ENCODE data around the gene SCAND1. TPM values are rescaled to one million over a fixed set of nuclear protein-coding genes. Genes with fewer than 3 reads are reported as not detected.

SCAND1 gene
- polyA plus RNA-seq, 1 donor from 2014 or later: 156 TPM

GRCh38 chr20:35934050-35934449, 20.3 kb downstream of the SCAND1 start:
- H3K9me2 ChIP-seq (ENCODE audit: insufficient read depth, low read length): no peaks in the 10 kb centered on the region
- no peaks in the 10 kb centered on the region for H3F3A ChIP-seq (ENCODE audit: insufficient read depth, low read length, poor library complexity, severe bottlenecking)
- no peak overlapping the region for H2AFZ ChIP-seq (ENCODE audit: low read depth, low read length)
- no peaks in the 10 kb centered on the region for H3K27me3 ChIP-seq (ENCODE audit: insufficient read depth, low read depth, low read length)
- TF ChIP-seq TAF1 (IDR thresholded peaks at IDR 0.05; ENCODE audit: low read depth) (no peak), CTCF (IDR thresholded peaks at IDR 0.05; ENCODE audit: poor library complexity, severe bottlenecking) (no peak), MXI1 (conservative IDR thresholded peaks at IDR 0.05; ENCODE audit: poor library complexity, severe bottlenecking) (no peak), EZH2 (IDR thresholded peaks at IDR 0.05; ENCODE audit: borderline replicate concordance, insufficient read depth, low read length, poor library complexity, severe bottlenecking) (no peak), RAD21 (conservative IDR thresholded peaks at IDR 0.05) (no peak), EP300 (conservative IDR thresholded peaks at IDR 0.05; ENCODE audit: poor library complexity, severe bottlenecking) (no peak), REST (IDR thresholded peaks at IDR 0.05; ENCODE audit: borderline replicate concordance) (no peak), SMC3 (conservative IDR thresholded peaks at IDR 0.05; ENCODE audit: poor library complexity) (no peak), POLR2AphosphoS5 (IDR thresholded peaks at IDR 0.05) (no peak)
- H3K4me3 ChIP-seq (ENCODE audit: low read length): no peak overlapping the region
- H3K9ac ChIP-seq (ENCODE audit: low read length): no peak overlapping the region
- H3K4me2 ChIP-seq (ENCODE audit: low read length): no peak overlapping the region
- no peaks in the 10 kb centered on the region for H3K36me3 ChIP-seq (ENCODE audit: insufficient read depth, low read length)
- no peaks in the 10 kb centered on the region for H4K20me1 ChIP-seq (ENCODE audit: insufficient read depth)
- H3K9me3 ChIP-seq (ENCODE audit: low read length): no peaks in the 10 kb centered on the region
- H3K79me2 ChIP-seq (replicated peaks; ENCODE audit: insufficient read depth, low read length): no peaks in the 10 kb centered on the region
- H3K27ac ChIP-seq (ENCODE audit: low read length): no peak overlapping the region

- no peaks in the 10 kb centered on the region for H3K9me2 ChIP-seq (ENCODE audit: insufficient read depth, low read length)
- no peaks in the 10 kb centered on the region for H3F3A ChIP-seq (ENCODE audit: insufficient read depth, low read length, poor library complexity, severe bottlenecking)
- no peak for TF ChIP-seq REST (IDR thresholded peaks at IDR 0.05; ENCODE audit: borderline replicate concordance)
- TF ChIP-seq RAD21 (conservative IDR thresholded peaks at IDR 0.05): no peak
- no peak for TF ChIP-seq EP300 (conservative IDR thresholded peaks at IDR 0.05; ENCODE audit: poor library complexity, severe bottlenecking)
- TF ChIP-seq TAF1 (IDR thresholded peaks at IDR 0.05; ENCODE audit: low read depth): no peak
- TF ChIP-seq POLR2AphosphoS5 (IDR thresholded peaks at IDR 0.05): no peak
- TF ChIP-seq CTCF (IDR thresholded peaks at IDR 0.05; ENCODE audit: poor library complexity, severe bottlenecking): no peak
- TF ChIP-seq MXI1 (conservative IDR thresholded peaks at IDR 0.05; ENCODE audit: poor library complexity, severe bottlenecking): no peak
- no peak for TF ChIP-seq SMC3 (conservative IDR thresholded peaks at IDR 0.05; ENCODE audit: poor library complexity)
- no peaks in the 10 kb centered on the region for H3K36me3 ChIP-seq (ENCODE audit: insufficient read depth, low read length)
- H3K79me2 ChIP-seq (replicated peaks; ENCODE audit: insufficient read depth, low read length): no peaks in the 10 kb centered on the region
- H3K9ac ChIP-seq (ENCODE audit: low read length): no peak overlapping the region
- H3K4me2 ChIP-seq (ENCODE audit: low read length): no peak overlapping the region
- no peak overlapping the region for H3K4me3 ChIP-seq (ENCODE audit: low read length)
- H2AFZ ChIP-seq (ENCODE audit: low read depth, low read length): no peak overlapping the region
- H3K27ac ChIP-seq (ENCODE audit: low read length): no peak overlapping the region
- no peaks in the 10 kb centered on the region for H3K27me3 ChIP-seq (ENCODE audit: insufficient read depth, low read depth, low read length)
- H3K9me3 ChIP-seq (ENCODE audit: low read length): no peaks in the 10 kb centered on the region
- no peaks in the 10 kb centered on the region for H4K20me1 ChIP-seq (ENCODE audit: insufficient read depth)
Observed at GRCh38 chr20:35929301-35929700, 25.0 kb downstream of the SCAND1 start.

Measured in neural cell (in vitro differentiated cells).